K562 (cell line): ENCODE results near the gene ARHGAP22.

ENCODE experiments used
- CREB1 ChIP-seq, 2 experiments: sonication (generic) in 1 of 2; formaldehyde crosslinking in 1 of 2; IDR thresholded peaks; 2 replicates each; pipeline versions ENCODE4 v1.6.1 to v1.8.0; 2012 to 2022; ENCODE audit warnings: inconsistent platforms in 1 of 2, mild to moderate bottlenecking in 1 of 2, missing genetic modification reagents in 1 of 2, moderate library complexity in 1 of 2
- DPF2 ChIP-seq: fragments of 450-650 bp; IDR thresholded peaks from 2 replicates; pipeline ENCODE4 v1.6.1; 2016
- EZH2 ChIP-seq: IDR thresholded peaks from 2 replicates; pipeline ENCODE4 v1.6.1; 2012; ENCODE audit warnings: low read depth, mild to moderate bottlenecking, inconsistent platforms, low read length, borderline replicate concordance
- NFE2L1 ChIP-seq: fragments of 450-650 bp; IDR thresholded peaks from 2 replicates; pipeline ENCODE4 v1.6.1; 2016; ENCODE audit warnings: missing genetic modification characterization, low read depth, mild to moderate bottlenecking, missing compliant biosample characterization, moderate library complexity, borderline replicate concordance
- POLR2AphosphoS5 ChIP-seq: IDR thresholded peaks from 2 replicates; pipeline ENCODE4 v1.6.1; 2011; ENCODE audit warnings: mild to moderate bottlenecking, low read depth, low read length, moderate library complexity; ENCODE audit not compliant: control insufficient read depth, insufficient read depth
- POU5F1 ChIP-seq: fragments of 150-350 bp; IDR thresholded peaks from 2 replicates; pipeline ENCODE4 v1.6.1; 2014; ENCODE audit warnings: borderline replicate concordance, low read length, low read depth, mild to moderate bottlenecking; ENCODE audit not compliant: partially characterized antibody
- TAF15 ChIP-seq: fragments of 200-400 bp; formaldehyde crosslinking; IDR thresholded peaks from 2 replicates; pipeline ENCODE4 v1.6.1; 2017; ENCODE audit warnings: mild to moderate bottlenecking, low read depth, low read length, moderate library complexity
- TF ChIP-seq, protein P1 (sequence below), 3 experiments: IDR thresholded peaks in 2 of 3; conservative IDR thresholded peaks in 1 of 3; 2 replicates each; pipeline ENCODE4 v1.5.1; 2011 to 2012; ENCODE audit warnings: low read length in 3 of 3, mild to moderate bottlenecking in 3 of 3, control low read depth in 2 of 3, improper control_type of control experiment in 1 of 3, inconsistent platforms in 1 of 3, low read depth in 1 of 3, mixed read lengths in 1 of 3, moderate library complexity in 1 of 3; ENCODE audit not compliant: insufficient read depth in 2 of 3
- TF ChIP-seq, protein P2 (sequence below): fragments of 450-650 bp; formaldehyde crosslinking; IDR thresholded peaks from 2 replicates; pipeline ENCODE4 v1.4.0; 2020; ENCODE audit warnings: mild to moderate bottlenecking, moderate library complexity
- TF ChIP-seq, protein P3 (sequence below), 2 experiments: fragments of 450-650 bp; formaldehyde crosslinking in 1 of 2; IDR thresholded peaks; 2 replicates each; pipeline versions ENCODE4 v1.4.0 to v1.6.1; 2014 to 2020; ENCODE audit warnings: mild to moderate bottlenecking in 2 of 2, borderline replicate concordance in 1 of 2, low read depth in 1 of 2

DNA sequence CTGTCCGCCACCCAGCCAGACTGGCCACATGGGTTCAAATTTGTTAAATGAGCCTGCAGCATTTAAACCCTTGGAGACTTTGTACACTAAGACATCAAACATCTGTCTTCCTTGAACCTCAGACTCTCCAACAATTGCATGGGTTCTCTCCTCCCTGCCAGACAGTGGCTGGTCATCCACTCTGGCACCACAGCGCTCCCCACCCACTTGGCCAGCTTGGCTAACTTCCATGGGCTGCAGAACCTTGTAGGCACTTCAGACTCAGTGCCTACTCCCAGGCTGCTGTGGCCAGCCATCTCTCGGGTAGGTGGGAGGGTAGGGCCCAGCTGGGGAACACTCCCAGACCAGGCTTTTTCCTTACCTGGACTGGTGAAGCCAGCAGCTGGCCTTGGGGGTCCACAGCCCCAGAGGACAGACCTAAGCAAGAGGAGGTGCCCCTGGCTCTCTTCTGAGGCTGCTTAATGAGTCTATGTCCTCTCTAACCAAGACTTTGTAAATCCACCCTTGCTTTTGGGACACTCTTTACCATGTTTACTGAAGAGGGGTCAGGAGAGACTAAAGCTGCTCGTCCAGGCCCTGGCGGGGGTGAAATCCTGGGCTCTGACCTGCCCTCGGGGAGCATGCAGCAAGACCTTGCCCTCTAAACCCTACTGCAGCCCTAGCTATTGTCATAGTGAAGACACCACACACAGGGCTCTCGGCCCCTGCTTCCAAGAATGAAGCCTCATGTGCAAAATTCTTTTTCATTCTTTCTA is 82.7 kb downstream of the ARHGAP22 start:
- TF ChIP-seq, protein P1, sequence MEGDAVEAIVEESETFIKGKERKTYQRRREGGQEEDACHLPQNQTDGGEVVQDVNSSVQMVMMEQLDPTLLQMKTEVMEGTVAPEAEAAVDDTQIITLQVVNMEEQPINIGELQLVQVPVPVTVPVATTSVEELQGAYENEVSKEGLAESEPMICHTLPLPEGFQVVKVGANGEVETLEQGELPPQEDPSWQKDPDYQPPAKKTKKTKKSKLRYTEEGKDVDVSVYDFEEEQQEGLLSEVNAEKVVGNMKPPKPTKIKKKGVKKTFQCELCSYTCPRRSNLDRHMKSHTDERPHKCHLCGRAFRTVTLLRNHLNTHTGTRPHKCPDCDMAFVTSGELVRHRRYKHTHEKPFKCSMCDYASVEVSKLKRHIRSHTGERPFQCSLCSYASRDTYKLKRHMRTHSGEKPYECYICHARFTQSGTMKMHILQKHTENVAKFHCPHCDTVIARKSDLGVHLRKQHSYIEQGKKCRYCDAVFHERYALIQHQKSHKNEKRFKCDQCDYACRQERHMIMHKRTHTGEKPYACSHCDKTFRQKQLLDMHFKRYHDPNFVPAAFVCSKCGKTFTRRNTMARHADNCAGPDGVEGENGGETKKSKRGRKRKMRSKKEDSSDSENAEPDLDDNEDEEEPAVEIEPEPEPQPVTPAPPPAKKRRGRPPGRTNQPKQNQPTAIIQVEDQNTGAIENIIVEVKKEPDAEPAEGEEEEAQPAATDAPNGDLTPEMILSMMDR (IDR thresholded peaks at IDR 0.05 in 2 of 3, conservative IDR thresholded peaks at IDR 0.05 in 1 of 3; ENCODE audit: insufficient read depth in 2 of 3, low read depth in 1 of 3, low read length in 3 of 3), result no peak
- no peak for TF ChIP-seq CREB1 (IDR thresholded peaks at IDR 0.05)
- no peak for TF ChIP-seq CREB1 (CRISPR knock-in tag; IDR thresholded peaks at IDR 0.05)
- no peak for TF ChIP-seq TAF15
- TF ChIP-seq, protein P2, sequence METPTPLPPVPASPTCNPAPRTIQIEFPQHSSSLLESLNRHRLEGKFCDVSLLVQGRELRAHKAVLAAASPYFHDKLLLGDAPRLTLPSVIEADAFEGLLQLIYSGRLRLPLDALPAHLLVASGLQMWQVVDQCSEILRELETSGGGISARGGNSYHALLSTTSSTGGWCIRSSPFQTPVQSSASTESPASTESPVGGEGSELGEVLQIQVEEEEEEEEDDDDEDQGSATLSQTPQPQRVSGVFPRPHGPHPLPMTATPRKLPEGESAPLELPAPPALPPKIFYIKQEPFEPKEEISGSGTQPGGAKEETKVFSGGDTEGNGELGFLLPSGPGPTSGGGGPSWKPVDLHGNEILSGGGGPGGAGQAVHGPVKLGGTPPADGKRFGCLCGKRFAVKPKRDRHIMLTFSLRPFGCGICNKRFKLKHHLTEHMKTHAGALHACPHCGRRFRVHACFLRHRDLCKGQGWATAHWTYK (CRISPR knock-in tag), result no peak
- no peak for TF ChIP-seq POLR2AphosphoS5
- TF ChIP-seq EZH2, result no peak
- TF ChIP-seq, protein P3, sequence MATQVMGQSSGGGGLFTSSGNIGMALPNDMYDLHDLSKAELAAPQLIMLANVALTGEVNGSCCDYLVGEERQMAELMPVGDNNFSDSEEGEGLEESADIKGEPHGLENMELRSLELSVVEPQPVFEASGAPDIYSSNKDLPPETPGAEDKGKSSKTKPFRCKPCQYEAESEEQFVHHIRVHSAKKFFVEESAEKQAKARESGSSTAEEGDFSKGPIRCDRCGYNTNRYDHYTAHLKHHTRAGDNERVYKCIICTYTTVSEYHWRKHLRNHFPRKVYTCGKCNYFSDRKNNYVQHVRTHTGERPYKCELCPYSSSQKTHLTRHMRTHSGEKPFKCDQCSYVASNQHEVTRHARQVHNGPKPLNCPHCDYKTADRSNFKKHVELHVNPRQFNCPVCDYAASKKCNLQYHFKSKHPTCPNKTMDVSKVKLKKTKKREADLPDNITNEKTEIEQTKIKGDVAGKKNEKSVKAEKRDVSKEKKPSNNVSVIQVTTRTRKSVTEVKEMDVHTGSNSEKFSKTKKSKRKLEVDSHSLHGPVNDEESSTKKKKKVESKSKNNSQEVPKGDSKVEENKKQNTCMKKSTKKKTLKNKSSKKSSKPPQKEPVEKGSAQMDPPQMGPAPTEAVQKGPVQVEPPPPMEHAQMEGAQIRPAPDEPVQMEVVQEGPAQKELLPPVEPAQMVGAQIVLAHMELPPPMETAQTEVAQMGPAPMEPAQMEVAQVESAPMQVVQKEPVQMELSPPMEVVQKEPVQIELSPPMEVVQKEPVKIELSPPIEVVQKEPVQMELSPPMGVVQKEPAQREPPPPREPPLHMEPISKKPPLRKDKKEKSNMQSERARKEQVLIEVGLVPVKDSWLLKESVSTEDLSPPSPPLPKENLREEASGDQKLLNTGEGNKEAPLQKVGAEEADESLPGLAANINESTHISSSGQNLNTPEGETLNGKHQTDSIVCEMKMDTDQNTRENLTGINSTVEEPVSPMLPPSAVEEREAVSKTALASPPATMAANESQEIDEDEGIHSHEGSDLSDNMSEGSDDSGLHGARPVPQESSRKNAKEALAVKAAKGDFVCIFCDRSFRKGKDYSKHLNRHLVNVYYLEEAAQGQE (IDR thresholded peaks at IDR 0.05; ENCODE audit: borderline replicate concordance), result no peak
- TF ChIP-seq, protein P3 (CRISPR knock-in tag; IDR thresholded peaks at IDR 0.05; ENCODE audit: low read depth), result no peak
- no peak for TF ChIP-seq DPF2
- TF ChIP-seq NFE2L1, result no peak
- no peak for TF ChIP-seq POU5F1
